ENCODE measurements around the gene AGXT.

DNA sequence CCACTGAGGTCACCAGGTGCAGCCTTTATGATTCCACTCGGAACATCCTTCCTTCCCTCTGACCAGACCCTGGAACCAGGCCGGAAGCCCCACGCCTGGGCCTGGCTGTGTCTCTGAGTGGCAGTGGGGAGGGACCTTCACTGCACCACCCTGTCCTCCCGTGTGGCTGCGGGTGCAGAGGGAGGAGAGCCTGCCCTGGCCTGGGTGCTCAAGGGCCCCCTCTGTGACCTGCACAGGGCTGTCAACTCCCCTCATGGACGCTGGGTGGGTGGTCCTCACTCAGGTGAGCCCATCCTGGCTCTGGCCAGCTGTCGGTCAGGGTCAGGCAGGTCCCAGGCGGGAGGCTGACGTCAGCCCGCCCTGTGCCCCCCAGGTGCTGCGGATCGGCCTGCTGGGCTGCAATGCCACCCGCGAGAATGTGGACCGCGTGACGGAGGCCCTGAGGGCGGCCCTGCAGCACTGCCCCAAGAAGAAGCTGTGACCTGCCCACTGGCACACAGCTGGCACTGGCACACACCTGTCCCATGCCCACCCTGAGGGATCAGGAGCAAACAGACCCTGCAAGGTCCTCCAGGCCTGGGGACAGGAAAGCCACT is 9.8 kb downstream of the AGXT start:
- TF ChIP-seq, protein P1, sequence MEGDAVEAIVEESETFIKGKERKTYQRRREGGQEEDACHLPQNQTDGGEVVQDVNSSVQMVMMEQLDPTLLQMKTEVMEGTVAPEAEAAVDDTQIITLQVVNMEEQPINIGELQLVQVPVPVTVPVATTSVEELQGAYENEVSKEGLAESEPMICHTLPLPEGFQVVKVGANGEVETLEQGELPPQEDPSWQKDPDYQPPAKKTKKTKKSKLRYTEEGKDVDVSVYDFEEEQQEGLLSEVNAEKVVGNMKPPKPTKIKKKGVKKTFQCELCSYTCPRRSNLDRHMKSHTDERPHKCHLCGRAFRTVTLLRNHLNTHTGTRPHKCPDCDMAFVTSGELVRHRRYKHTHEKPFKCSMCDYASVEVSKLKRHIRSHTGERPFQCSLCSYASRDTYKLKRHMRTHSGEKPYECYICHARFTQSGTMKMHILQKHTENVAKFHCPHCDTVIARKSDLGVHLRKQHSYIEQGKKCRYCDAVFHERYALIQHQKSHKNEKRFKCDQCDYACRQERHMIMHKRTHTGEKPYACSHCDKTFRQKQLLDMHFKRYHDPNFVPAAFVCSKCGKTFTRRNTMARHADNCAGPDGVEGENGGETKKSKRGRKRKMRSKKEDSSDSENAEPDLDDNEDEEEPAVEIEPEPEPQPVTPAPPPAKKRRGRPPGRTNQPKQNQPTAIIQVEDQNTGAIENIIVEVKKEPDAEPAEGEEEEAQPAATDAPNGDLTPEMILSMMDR (IDR thresholded peaks at IDR 0.05): no peak
- no peak for TF ChIP-seq POLR2A (IDR thresholded peaks at IDR 0.05)

Data from esophagus squamous epithelium (tissue), 4 donors.